Measurements from ENCODE around the gene HMCN1. TPM values are rescaled to one million over a fixed set of nuclear protein-coding genes. Genes with fewer than 3 reads are reported as not detected.

The HMCN1 gene
- total RNA-seq, 8 experiments from 2014 or later = 0.43 to 56.8 (median 6.8) TPM

- H3K27ac ChIP-seq = no peak overlapping the region
- ATAC-seq (replicated peaks in 6 of 8) = peak in 3 of 8 experiments; percentile 69 to 100 (median 99)
- no peak overlapping the region for H3K4me3 ChIP-seq
- in situ Hi-C loops (cut with MboI; ENCODE audit: low pct_unique_long_range_greater_than_20kb in 2 of 9, low sequenced_read_pairs in 9 of 9, unreplicated experiment in 9 of 9) = loop anchor here in 1 of 9 experiments (25.0 kb wide), 1 partner anchor 1425 kb away; no protein-coding TSS in a partner anchor
- no peaks in the 10 kb centered on the region for H3K4me1 ChIP-seq (replicated peaks in 1 of 2)
- 17 to 100% (median 77%) methylated on average over 1 to 3 of the region's 3 CpGs; no CpG with 5 or more reads in 2 of the 10 experiments for WGBS, 10 experiments
These were observed 502.7 kb downstream of the HMCN1 start for GRCh38 chr1:186236921-186237320.

- no peak for ATAC-seq (replicated peaks in 6 of 8)
- Histone ChIP-seq H3K27ac (no peak overlapping the region), H3K4me3 (no peak overlapping the region), H3K4me1 (replicated peaks in 1 of 2) (no peaks in the 10 kb centered on the region)
- in situ Hi-C loops (cut with MboI; ENCODE audit: low pct_unique_long_range_greater_than_20kb in 2 of 9, low sequenced_read_pairs in 9 of 9, unreplicated experiment in 9 of 9) = loop anchor here in 1 of 9 experiments (25.0 kb wide), 1 partner anchor 1427 kb away; no protein-coding TSS in a partner anchor
These were observed 505.0 kb downstream of the HMCN1 start for GRCh38 chr1:186239171-186239570.

- in situ Hi-C loops (cut with MboI; ENCODE audit: low pct_unique_long_range_greater_than_20kb in 2 of 9, low sequenced_read_pairs in 9 of 9, unreplicated experiment in 9 of 9) = loop anchor here in 1 of 9 experiments (25.0 kb wide), 1 partner anchor 1428 kb away; no protein-coding TSS in a partner anchor
- ATAC-seq (replicated peaks in 6 of 8) = no peak
- no peak overlapping the region for H3K27ac ChIP-seq
- no peak overlapping the region for H3K4me3 ChIP-seq
- 100% methylated on average over 1 of the region's 1 CpG; no CpG with 5 or more reads in 6 of the 10 experiments for WGBS, 10 experiments
- H3K4me1 ChIP-seq (replicated peaks in 1 of 2) = no peaks in the 10 kb centered on the region
These were observed 506.2 kb downstream of the HMCN1 start for GRCh38 chr1:186240436-186240835.

Measured in motor neuron (in vitro differentiated cells).